GM19099 (cell line): Measurements from ENCODE around the gene EXOC8.

Source experiments
- POLR2A ChIP-seq: IDR thresholded peaks from 3 replicates; pipeline ENCODE4 v1.6.1; 2011; ENCODE audit warnings: low read depth; ENCODE audit not compliant: insufficient read length; ENCODE audit errors: extremely low read depth

Gene EXOC8

GRCh38 chr1:231337472-231338269 lies at the start of gene EXOC8:
TSS of gene EXOC8 (minus strand) at chr1:231337852. CDS start at chr1:231337745, 107 bp downstream.
- TF ChIP-seq POLR2A, result peak; percentile 83

- no peak for TF ChIP-seq POLR2A
These were observed 48.8 kb upstream of the EXOC8 start for GRCh38 chr1:231386466-231386865.

GRCh38 chr1:231385416-231385748 lies 47.7 kb upstream of the EXOC8 start:
- no peak for TF ChIP-seq POLR2A

- no peak for TF ChIP-seq POLR2A
These were observed 47.2 kb upstream of the EXOC8 start for GRCh38 chr1:231384696-231385415.

GRCh38 chr1:231383159-231383860 lies 45.7 kb upstream of the EXOC8 start:
- TF ChIP-seq POLR2A, result no peak

- no peak for TF ChIP-seq POLR2A
These were observed 44.8 kb upstream of the EXOC8 start for GRCh38 chr1:231382426-231382825.

GRCh38 chr1:231381729-231382128 lies 44.1 kb upstream of the EXOC8 start:
- no peak for TF ChIP-seq POLR2A

- no peak for TF ChIP-seq POLR2A
These were observed 39.4 kb upstream of the EXOC8 start for GRCh38 chr1:231376875-231377549.

GRCh38 chr1:231376101-231376500 lies 38.4 kb upstream of the EXOC8 start:
- no peak for TF ChIP-seq POLR2A

GRCh38 chr1:231374394-231374793 lies 36.7 kb upstream of the EXOC8 start:
- no peak for TF ChIP-seq POLR2A

GRCh38 chr1:231372501-231372900 lies 34.8 kb upstream of the EXOC8 start:
- no peak for TF ChIP-seq POLR2A

- no peak for TF ChIP-seq POLR2A
These were observed 31.6 kb upstream of the EXOC8 start for GRCh38 chr1:231369282-231369681.

GRCh38 chr1:231364192-231364591 lies 26.5 kb upstream of the EXOC8 start:
- TF ChIP-seq POLR2A, result no peak

- TF ChIP-seq POLR2A, result no peak
These were observed 26.0 kb upstream of the EXOC8 start for GRCh38 chr1:231363624-231364023.

GRCh38 chr1:231362325-231362724 lies 24.7 kb upstream of the EXOC8 start:
- TF ChIP-seq POLR2A, result no peak
